ENCODE results near the gene MYCN.

GRCh38 chr2:15956751-15957736 is 16.7 kb downstream of the MYCN start:
- TF ChIP-seq ARNT (IDR thresholded peaks at IDR 0.05) (no peak), BHLHE40 (IDR thresholded peaks at IDR 0.05; ENCODE audit: borderline replicate concordance) (no peak), ELF4 (IDR thresholded peaks at IDR 0.05) (no peak)
